Epithelial cell of proximal tubule (primary cell): ENCODE measurements around the gene RABL3. TPM values are rescaled to one million over a fixed set of nuclear protein-coding genes. Genes with fewer than 3 reads are reported as not detected.

ENCODE experiments used
- DNase-seq: peaks from one replicate; pipeline ENCODE4 v3.0.0-alpha.2; 2011; ENCODE audit warnings: low read depth
- H3K4me3 ChIP-seq: 2 replicates; pipeline ENCODE4 v1.5.1; 2011; ENCODE audit warnings: low read depth, mild to moderate bottlenecking, low read length
- CTCF ChIP-seq: conservative IDR thresholded peaks from 2 replicates; pipeline ENCODE4 v1.5.1; 2012; ENCODE audit warnings: low read depth, mild to moderate bottlenecking, low read length
- total RNA-seq: library from RNA; depleted of rRNA; stranded (reverse); fragments of >200 nt; gene quantifications from 2 replicates; pipeline ENCODE4 v1.2.3, GENCODE V29; 2015

The RABL3 gene
- total RNA-seq, 1 donor from 2014 or later = 8.8 TPM

GRCh38 chr3:120661945-120662344, 80.4 kb downstream of the RABL3 start:
- TF ChIP-seq CTCF = no peak
- no peak overlapping the region for H3K4me3 ChIP-seq
- DNase-seq = no peak

- no peak overlapping the region for H3K4me3 ChIP-seq
- no peak for TF ChIP-seq CTCF
- no peak for DNase-seq
These were observed 81.0 kb downstream of the RABL3 start for GRCh38 chr3:120661106-120661905.

GRCh38 chr3:120659834-120660233, 82.5 kb downstream of the RABL3 start:
- H3K4me3 ChIP-seq = no peak overlapping the region
- no peak for DNase-seq
- TF ChIP-seq CTCF = no peak

DNA sequence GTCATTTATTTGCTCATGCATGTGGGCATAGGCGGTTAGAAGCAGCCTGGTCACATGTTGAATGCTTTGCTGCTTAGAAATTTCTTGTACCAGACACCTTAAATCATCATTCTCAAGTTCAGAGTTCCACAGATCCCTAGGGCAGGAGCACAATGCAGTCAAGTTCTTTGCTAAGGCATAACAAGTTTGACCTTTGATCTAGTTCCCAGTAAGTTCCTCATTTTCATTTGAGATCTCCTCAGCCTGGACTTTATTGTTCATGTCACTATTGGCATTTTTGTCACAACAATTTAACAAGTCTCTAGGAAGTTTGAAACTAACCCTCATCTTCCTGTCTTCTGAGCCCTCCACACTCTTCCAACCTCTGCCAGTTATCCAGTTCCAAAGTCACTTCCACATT, 83.0 kb downstream of the RABL3 start:
- DNase-seq = no peak
- no peak for TF ChIP-seq CTCF
- H3K4me3 ChIP-seq = no peak overlapping the region

- H3K4me3 ChIP-seq = no peak overlapping the region
- TF ChIP-seq CTCF = no peak
- DNase-seq = no peak
These were observed 89.3 kb downstream of the RABL3 start for GRCh38 chr3:120652896-120653545.

DNA sequence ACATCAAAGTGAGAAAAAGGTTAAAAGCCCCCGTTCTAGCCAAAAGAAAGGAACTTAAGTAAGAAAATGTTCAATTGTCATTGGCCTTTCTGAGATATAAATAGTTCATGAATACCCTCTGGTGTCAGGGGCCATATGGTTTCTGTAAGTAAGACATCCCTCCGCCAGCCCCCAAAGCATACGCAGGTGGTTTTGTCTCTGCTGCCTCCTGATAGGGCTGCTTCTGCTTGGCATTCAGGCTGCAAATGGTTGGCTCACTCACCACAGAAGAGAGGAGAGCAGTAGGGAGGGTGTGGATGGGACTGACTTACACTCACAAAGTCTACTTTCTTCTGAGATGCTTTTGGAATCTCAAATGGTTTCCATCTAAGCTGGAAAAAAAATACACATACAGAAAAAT, 90.0 kb downstream of the RABL3 start:
- no peak for TF ChIP-seq CTCF
- no peak for DNase-seq
- no peak overlapping the region for H3K4me3 ChIP-seq
